ENCODE results near the gene RXRA. TPM values are rescaled to one million over a fixed set of nuclear protein-coding genes. Genes with fewer than 3 reads are reported as not detected.
A peak's percentile ranks its signal among the peaks of the same experiment; 100 is the strongest.

RXRA gene
- total and polyA plus RNA-seq, 2 of the 13 experiments (the other 11 are each of a cell fraction or from before 2014, with no cell fraction given): 18.9 to 29.2 TPM

GRCh38 chr9:134328341-134328840 is 2.1 kb downstream of the RXRA start (continued):
- no peak for TF ChIP-seq ZNF251 (CRISPR knock-in tag; IDR thresholded peaks at IDR 0.05)
- TF ChIP-seq ZNF781 (CRISPR knock-in tag; IDR thresholded peaks at IDR 0.05; ENCODE audit: borderline replicate concordance, not compliant biosample characterization): no peak
- no peak for TF ChIP-seq ARID3A (IDR thresholded peaks at IDR 0.05; ENCODE audit: low read depth, low read length)
- no peak for TF ChIP-seq PRPF4 (IDR thresholded peaks at IDR 0.05; ENCODE audit: low read depth, low read length, poor library complexity, severe bottlenecking)
- TF ChIP-seq RAD51 (IDR thresholded peaks at IDR 0.05; ENCODE audit: borderline replicate concordance): no peak
- TF ChIP-seq SP1 (IDR thresholded peaks at IDR 0.05): no peak
- 0 out of 2 replicates have a peak, but pooled peaks have one; percentile 29 for TF ChIP-seq SP1 (CRISPR knock-in tag; IDR thresholded peaks at IDR 0.05)
- peak; percentile 51; the same call in 1 of the 2 replicates for TF ChIP-seq FOXP4 (CRISPR knock-in tag; IDR thresholded peaks at IDR 0.05)
- TF ChIP-seq KDM3A (CRISPR knock-in tag; IDR thresholded peaks at IDR 0.05; ENCODE audit: low read depth): peak; percentile 33; the same call in 1 of the 2 replicates
- no peak for TF ChIP-seq KLF13 (CRISPR knock-in tag; IDR thresholded peaks at IDR 0.05)
- no peak for TF ChIP-seq ZBTB44 (CRISPR knock-in tag; IDR thresholded peaks at IDR 0.05)
- TF ChIP-seq ZBTB49 (CRISPR knock-in tag; IDR thresholded peaks at IDR 0.05; ENCODE audit: borderline replicate concordance): no peak
- TF ChIP-seq NFYC (CRISPR knock-in tag; IDR thresholded peaks at IDR 0.05): no peak
- peak; percentile 26; the same call in 1 of the 2 replicates for TF ChIP-seq GATA4 (IDR thresholded peaks at IDR 0.05; ENCODE audit: borderline replicate concordance, low read depth)
- no peak for TF ChIP-seq ZNF142 (CRISPR knock-in tag; IDR thresholded peaks at IDR 0.05)
- no peak for TF ChIP-seq ZNF274 (CRISPR knock-in tag; IDR thresholded peaks at IDR 0.05)
- TF ChIP-seq SMAD3 (CRISPR knock-in tag; IDR thresholded peaks at IDR 0.05): peak; percentile 73; the same call in 1 of the 2 replicates
